HG03103 (cell line): ENCODE measurements around the gene LZIC.

Experiments used
- ATAC-seq: cut with Tn5 transposase; IDR thresholded peaks from one replicate; pipeline ENCODE4 v1.9.1; 2021; ENCODE audit warnings: low read depth; ENCODE audit not compliant: unreplicated experiment

LZIC gene

GRCh38 chr1:9887070-9887469 is 56.1 kb downstream of the LZIC start:
- no peak for ATAC-seq

- no peak for ATAC-seq
These were observed 57.0 kb downstream of the LZIC start for GRCh38 chr1:9886092-9886742.

GRCh38 chr1:9884805-9885204 is 58.4 kb downstream of the LZIC start:
- ATAC-seq = no peak

- no peak for ATAC-seq
These were observed 59.4 kb downstream of the LZIC start for GRCh38 chr1:9883585-9884449.

GRCh38 chr1:9882945-9883303 is 60.3 kb downstream of the LZIC start:
- ATAC-seq = no peak

GRCh38 chr1:9882296-9882944 is 60.8 kb downstream of the LZIC start:
- no peak for ATAC-seq

- ATAC-seq = no peak
These were observed 61.3 kb downstream of the LZIC start for GRCh38 chr1:9881838-9882249.
